HG03095 (cell line): ENCODE results near the gene RABGAP1L.
"Not testable (repeated sequence)": the region's sequence is repeated elsewhere in the genome, so short reads cannot be mapped to it uniquely, and the experiment has no call there.

Experiments
- ATAC-seq: cut with Tn5 transposase; IDR thresholded peaks from one replicate; pipeline ENCODE4 v1.9.1; 2021; ENCODE audit warnings: moderate library complexity; ENCODE audit not compliant: unreplicated experiment

RABGAP1L gene

GRCh38 chr1:175003521-175003920 lies 844.2 kb downstream of the RABGAP1L start:
- no peak for ATAC-seq

GRCh38 chr1:175005085-175005783 lies 845.9 kb downstream of the RABGAP1L start:
- no peak for ATAC-seq

DNA sequence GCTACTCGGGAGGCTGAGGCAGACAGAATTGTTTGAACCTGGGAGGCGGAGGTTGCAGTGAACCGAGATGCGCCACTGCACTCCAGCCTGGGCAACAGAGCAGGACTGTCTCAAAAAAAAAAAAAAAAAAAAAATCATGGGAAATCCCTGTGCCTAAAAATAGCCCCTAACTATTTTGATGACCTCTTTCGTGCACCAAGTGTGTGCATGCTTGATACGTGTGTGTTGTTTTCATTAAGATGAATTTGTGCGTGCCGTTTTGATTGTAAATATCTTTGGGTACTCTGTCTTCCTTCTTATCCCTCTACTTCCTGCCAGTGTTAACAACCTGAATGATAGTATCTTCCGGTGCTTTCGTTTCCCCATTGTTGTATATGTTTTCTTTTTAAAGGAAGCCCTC lies 850.2 kb downstream of the RABGAP1L start:
- ATAC-seq = no peak

- ATAC-seq = no peak
These were observed 854.1 kb downstream of the RABGAP1L start for GRCh38 chr1:175013445-175013844.

- no peak for ATAC-seq
These were observed 855.9 kb downstream of the RABGAP1L start for GRCh38 chr1:175015243-175015642.

DNA sequence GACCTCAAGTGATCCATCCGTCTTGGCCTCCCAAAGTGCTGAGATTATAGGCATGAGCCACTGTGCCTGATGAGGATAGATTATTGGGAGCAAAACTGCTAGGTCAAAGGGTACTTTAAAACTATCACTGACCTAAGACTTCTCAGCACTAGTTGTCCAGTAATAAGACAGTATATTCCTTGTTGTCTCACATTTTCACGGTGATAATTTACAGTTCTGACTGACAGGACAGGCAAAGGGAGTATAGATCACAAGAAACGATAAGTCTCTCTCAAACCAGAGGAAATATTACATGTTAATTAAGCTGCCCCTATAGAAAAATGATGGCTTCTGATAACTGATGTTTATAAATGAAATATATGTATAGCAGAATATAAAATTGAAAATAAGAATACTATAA lies 860.2 kb downstream of the RABGAP1L start:
- no peak for ATAC-seq

DNA sequence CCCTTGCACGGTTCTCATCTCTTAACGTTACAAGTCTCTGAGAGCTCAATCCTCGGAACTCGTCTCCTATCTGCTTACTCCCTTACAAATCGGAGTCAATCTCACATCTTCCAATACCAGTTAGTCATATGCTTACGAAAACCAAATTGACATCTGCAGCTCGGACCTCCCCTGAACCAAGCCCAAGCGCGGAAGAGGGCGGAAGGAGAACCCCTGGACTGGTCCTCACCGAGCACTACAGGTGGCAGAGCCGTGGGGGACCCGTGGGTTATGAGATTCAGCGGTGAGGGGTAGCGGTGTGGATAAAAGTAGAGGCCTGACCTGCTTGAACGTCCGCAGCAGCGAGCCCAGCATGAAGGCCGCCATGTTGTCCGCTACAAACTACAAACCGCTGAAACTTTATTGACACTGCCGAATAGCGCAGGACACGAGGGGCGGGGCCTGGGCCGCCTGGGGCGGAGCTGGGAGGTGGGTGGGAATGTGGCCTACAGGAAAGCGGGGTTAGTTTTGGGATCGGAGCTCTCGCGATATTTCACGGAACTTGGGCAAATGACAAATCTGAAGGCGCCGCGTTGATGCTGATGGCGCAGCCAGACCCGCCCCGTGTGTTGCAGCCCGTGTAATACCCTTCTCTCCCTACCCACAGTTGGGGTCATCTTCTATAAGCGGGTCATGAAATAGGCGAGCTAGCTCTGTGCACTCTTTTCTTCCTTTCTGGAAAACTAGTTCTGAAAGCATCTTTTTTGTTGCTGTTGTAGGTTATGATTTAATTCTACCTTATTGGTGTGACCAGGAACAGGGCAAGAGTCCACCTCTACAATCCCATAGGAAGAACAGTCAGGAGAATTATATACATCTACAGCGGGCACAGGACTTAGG lies 864.0 kb downstream of the RABGAP1L start, which contains the start of gene MRPS14:
Gene MRPS14, minus strand, starts transcription at position 383 of the 879 bp plus-strand sequence. Its CDS starts 17 bp downstream, at position 366.
- peak; percentile 95 for ATAC-seq

DNA sequence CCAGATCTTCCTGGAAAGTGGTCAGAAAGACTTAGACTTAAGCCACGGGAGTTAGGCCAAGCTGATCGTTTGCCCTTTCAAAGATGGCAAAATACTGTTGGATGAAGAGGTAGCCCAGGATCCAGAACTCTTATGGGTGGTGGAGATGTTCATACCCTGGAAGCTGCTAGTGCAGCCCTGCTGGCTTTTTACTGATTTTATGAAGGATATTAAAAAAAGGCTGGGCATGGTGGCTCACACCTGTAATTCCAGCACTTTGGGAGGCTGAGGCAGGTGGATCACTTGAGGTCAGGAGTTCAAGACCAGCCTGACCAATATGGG lies 864.6 kb downstream of the RABGAP1L start:
- not testable (repeated sequence) for ATAC-seq

DNA sequence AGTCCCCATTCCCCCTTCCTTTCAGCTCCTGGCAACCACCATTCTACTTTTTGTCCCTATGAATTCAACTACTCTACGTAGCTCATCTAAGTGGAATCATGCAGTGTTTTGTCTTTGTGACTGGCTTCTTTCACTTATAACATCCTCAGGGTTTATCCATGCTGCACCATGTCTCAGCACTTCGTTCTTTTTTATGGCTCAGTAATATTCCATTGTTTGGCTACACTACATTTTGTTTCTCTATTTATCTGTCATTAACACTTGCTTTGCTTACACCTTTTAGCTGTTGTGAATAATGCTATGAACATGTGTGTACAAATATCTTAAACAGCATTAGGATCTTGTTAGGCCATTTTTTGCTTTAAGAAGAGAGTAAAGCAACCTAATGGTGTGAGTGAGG lies 865.5 kb downstream of the RABGAP1L start:
- ATAC-seq = no peak

GRCh38 chr1:175033953-175034352 lies 874.6 kb downstream of the RABGAP1L start:
- ATAC-seq = no peak

DNA sequence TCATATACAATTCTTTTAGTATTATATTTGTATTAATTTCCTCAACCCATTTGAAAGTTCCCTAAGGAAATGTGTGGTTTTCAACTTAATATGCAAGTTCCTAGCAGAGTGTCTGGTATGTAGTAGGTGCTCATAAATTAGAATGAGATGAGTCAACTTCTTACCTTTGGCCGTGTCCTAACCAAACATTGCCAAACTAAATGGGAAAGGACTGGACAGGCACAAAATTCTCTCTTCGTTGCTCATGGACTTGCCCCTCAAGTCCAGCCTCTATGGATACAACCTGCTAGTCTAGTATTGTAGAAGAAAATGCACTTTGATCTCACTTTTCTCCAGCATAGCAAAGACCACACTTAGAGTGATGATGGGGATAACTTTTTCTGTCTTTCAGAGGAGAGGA lies 875.5 kb downstream of the RABGAP1L start:
- no peak for ATAC-seq

GRCh38 chr1:175035865-175036264 lies 876.5 kb downstream of the RABGAP1L start:
- no peak for ATAC-seq

GRCh38 chr1:175036476-175036875 lies 877.2 kb downstream of the RABGAP1L start:
- no peak for ATAC-seq

GRCh38 chr1:175037416-175037815 lies 878.1 kb downstream of the RABGAP1L start:
- ATAC-seq = no peak

DNA sequence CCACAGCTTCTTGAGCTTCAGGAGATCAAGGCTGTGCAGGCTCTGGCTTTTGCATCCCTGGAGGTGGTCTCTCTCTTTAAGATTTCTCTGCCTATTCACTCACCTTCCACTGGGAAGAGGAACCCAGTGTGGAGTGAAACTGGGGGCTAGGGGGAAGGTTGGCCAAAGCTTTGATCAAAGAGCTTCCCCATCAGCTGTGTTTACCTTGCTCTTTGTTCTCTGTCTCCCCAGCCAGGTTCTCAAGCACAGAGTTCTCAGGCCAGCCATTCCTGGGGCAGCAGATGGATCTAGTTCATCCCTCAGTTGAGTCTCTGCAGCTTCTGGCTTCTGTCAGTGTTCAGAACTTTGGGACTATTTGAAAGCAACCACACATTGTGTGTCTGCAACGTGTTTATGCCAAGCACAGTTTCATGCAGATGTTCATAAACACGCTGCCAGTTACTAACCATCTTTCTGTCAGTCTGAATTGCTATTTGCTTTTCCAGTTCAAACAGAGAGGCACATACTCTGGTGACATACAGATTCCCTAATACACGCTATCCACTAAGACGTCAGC lies 881.1 kb downstream of the RABGAP1L start:
- ATAC-seq = no peak

- no peak for ATAC-seq
These were observed 883.3 kb downstream of the RABGAP1L start for GRCh38 chr1:175042650-175043049.

GRCh38 chr1:175043824-175044223 lies 884.5 kb downstream of the RABGAP1L start:
- no peak for ATAC-seq

GRCh38 chr1:175044591-175044990 lies 885.3 kb downstream of the RABGAP1L start:
- ATAC-seq = not testable (repeated sequence)
